Lower leg skin (tissue), 4 donors: ENCODE data around the gene MBD6. TPM values are rescaled to one million over a fixed set of nuclear protein-coding genes. Genes with fewer than 3 reads are reported as not detected.

Experiments
- DNase-seq, 2 donors: peaks; one replicate each; pipeline ENCODE4 v3.0.0-alpha.2; 2019; ENCODE audit warnings: low spot score in 2 of 2
- H3K4me3 ChIP-seq: fragments of 200-600 bp; sonication (generic); 2 replicates; pipeline ENCODE4 v1.5.1; 2017; ENCODE audit warnings: mild to moderate bottlenecking, low read depth; ENCODE audit not compliant: poor library complexity, severe bottlenecking
- POLR2A ChIP-seq, 2 donors: fragments of 450-650 bp; IDR thresholded peaks; one replicate each; pipeline ENCODE4 v1.6.1; 2016 to 2017; ENCODE audit warnings: antibody characterized with exemption in 2 of 2, mild to moderate bottlenecking in 1 of 2, moderate library complexity in 1 of 2
- WGBS, 2 donors: methylation state at CpG; one replicate each; pipeline ENCODE4 v1.1.5; 2018; 5-methylcytosine and 5-hydroxymethylcytosine counted together
- intact Hi-C: fragments of 100-400 bp; cut with DNase I; formaldehyde crosslinking; loops from one replicate; pipeline ENCODE4 v1.15.0; 2023; ENCODE audit warnings: low total_unique reads
- total RNA-seq, 4 donors: library from RNA; depleted of rRNA; stranded (reverse); fragments of >200 nt; gene quantifications; one replicate each; pipeline ENCODE4 v1.1.0, GENCODE V29; 2016
- TF ChIP-seq, protein P1 (sequence below), 3 donors: fragments of 450-650 bp; IDR thresholded peaks; one replicate each; pipeline ENCODE4 v1.5.1; 2016; ENCODE audit warnings: antibody characterized with exemption in 3 of 3, mild to moderate bottlenecking in 3 of 3, moderate library complexity in 2 of 3

The MBD6 gene
- total RNA-seq, 4 donors from 2014 or later = 13.8 to 50.4 (median 26.5) TPM

DNA sequence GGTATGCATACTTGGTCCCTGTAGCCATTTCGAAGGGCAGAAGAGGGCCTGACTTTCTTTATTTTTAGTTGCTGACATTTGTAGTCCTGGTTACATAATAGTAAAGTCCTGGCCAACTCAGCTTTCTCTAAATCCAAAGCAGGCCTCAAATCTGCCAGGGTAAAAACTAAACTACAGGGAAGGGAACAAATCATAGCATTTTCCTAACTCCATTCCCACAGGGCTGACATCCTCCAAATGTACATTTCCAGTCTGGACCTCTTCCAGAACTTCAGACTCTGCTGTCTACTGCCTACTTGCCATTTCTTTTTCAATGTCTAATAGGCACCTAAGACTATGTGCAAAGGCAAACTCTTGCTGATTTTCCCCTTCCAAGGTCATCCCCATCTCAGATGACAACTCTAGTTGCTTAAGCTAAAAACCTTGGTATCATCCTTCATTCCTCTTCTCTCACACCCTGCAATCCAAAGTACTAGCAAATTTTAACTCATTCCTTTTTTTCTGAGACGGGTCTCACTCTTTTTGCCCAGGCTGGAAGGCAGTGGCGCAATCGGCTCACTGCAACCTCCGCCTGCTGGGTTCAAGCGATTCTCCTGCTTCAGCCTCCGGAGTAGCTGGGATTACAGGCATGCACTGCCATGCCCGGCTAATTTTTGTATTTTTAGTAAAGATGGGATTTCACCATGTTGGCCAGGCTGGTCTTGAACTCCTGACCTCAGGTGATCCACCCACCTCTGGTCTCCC, 4.3 kb upstream of the MBD6 start:
- H3K4me3 ChIP-seq = no peak overlapping the region
- no peak for DNase-seq
- 59 to 60% methylated on average over 8 of the region's 8 CpGs for WGBS, 2 donors
- intact Hi-C loops = loop anchor here (5.0 kb wide), 1 partner anchor 1491 kb away; no protein-coding TSS in a partner anchor
- TF ChIP-seq POLR2A (IDR thresholded peaks at IDR 0.05) = no peak
- TF ChIP-seq, protein P1, sequence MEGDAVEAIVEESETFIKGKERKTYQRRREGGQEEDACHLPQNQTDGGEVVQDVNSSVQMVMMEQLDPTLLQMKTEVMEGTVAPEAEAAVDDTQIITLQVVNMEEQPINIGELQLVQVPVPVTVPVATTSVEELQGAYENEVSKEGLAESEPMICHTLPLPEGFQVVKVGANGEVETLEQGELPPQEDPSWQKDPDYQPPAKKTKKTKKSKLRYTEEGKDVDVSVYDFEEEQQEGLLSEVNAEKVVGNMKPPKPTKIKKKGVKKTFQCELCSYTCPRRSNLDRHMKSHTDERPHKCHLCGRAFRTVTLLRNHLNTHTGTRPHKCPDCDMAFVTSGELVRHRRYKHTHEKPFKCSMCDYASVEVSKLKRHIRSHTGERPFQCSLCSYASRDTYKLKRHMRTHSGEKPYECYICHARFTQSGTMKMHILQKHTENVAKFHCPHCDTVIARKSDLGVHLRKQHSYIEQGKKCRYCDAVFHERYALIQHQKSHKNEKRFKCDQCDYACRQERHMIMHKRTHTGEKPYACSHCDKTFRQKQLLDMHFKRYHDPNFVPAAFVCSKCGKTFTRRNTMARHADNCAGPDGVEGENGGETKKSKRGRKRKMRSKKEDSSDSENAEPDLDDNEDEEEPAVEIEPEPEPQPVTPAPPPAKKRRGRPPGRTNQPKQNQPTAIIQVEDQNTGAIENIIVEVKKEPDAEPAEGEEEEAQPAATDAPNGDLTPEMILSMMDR (IDR thresholded peaks at IDR 0.05) = no peak

DNA sequence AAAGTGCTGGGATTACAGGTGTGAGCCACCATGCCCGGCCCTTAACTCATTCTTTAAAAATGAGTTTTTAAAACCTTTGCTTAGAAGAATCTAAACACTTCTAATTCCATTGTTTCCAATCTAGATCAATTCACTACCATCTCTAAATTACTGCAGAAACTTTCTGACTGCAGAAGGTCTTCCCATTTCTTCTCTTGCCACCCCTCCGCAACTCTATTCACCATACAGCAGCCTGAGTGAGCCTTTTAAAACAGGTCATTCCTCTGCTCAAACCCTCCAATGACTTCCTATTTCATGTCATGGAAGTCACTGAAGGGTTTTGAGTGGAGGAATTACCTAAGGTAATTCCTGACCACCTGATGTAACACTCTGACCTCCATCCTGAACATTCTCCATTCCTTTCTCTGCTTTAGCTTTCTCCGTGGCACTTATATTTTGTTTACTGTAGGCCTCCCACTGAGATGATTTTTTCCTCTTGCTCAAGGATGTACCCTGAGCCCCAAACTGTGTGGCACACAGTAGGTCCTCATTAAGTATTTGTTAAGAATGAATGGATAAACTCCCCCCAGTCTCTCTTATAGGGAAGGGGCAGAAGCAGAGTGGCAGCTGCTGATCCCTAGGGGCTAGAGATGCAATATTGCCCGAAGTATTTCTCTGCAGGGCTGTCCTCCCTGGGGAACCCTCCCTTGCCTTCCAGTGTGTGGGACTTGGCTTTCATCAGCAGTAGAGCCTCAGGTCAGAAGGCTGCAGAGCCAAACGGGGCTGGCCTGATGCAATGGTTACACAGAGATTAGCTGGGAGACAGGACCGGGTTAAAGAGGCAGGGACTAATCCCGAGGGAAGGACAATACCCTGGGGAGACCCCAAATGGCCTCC, 3.5 kb upstream of the MBD6 start:
- TF ChIP-seq POLR2A (IDR thresholded peaks at IDR 0.05) = no peak
- TF ChIP-seq, protein P1 (IDR thresholded peaks at IDR 0.05) = no peak
- intact Hi-C loops = loop anchor here (5.0 kb wide), 1 partner anchor 1492 kb away; no protein-coding TSS in a partner anchor
- 25 to 26% methylated on average over 7 of the region's 7 CpGs for WGBS, 2 donors
- DNase-seq = peak; percentile 44 to 85
- H3K4me3 ChIP-seq = peak overlapping the region; percentile 85

DNA sequence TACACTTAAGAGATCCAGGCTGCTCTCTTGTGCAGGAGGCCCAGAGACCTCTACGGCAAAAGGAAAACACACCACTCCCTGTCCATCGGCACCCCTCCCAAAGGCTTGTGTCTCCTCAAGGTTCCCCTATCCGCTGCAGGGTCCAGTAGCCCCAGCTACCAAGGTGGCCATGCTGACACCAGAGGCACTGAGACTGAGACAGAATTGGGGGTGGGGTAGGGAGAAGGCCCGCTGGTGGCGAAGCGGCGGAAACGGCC, 2.9 kb upstream of the MBD6 start:
- peak overlapping the region; percentile 85 for H3K4me3 ChIP-seq
- 0% methylated on average over 8 of the region's 8 CpGs for WGBS, 2 donors
- DNase-seq = peak in 1 of 2 donors; percentile 47
- TF ChIP-seq POLR2A (IDR thresholded peaks at IDR 0.05) = no peak
- TF ChIP-seq, protein P1 (IDR thresholded peaks at IDR 0.05) = no peak
- intact Hi-C loops = loop anchor here (5.0 kb wide), 1 partner anchor 1492 kb away; no protein-coding TSS in a partner anchor

DNA sequence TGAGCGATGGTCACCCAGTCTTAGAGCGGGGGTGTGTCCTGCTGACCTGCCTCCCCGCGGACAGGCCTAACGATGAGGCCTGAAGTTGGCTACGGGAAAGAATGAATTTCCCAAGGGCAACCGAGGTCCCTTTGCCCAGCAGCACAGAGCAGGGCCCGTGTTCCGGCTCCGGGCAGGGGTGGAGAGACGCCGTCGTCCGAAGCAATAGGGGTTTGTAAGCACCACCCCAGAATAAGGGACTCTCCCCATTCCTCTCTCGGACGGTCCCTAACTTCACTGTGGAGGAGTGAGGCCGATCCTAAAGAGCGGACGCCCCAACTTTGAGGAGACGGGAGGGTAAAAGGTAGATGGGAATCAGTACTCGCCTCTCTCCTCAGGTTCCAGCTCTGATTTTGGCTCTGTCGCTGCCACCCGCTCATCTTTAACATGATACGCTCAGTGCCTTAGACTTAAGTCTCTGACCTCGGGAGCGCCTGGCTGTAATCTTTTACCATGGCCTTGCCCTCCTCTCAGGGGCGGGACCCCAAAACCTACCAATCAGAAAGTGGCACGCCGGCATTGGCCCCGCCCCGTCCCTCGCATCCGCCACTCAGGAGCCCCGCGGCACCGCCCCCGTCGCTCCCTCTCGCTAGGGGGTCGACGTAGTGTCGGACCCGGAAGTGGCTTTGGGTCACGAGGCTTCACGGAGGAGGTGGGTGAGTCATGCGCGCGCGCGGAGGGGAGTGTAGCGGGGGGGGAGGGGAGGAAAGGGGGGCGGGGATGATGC, 2.4 kb upstream of the MBD6 start, which contains the start of gene DDIT3:
Gene DDIT3 (minus strand): TSS at position 462 of the 766 bp plus-strand sequence. CDS start 3,108 bp downstream, outside the sequence.
- peak in 1 of 2 donors; percentile 99 for TF ChIP-seq POLR2A (IDR thresholded peaks at IDR 0.05)
- TF ChIP-seq, protein P1 (IDR thresholded peaks at IDR 0.05) = no peak
- 0% methylated on average over 35 to 41 of the region's 52 CpGs for WGBS, 2 donors
- peak; percentile 99 to 100 for DNase-seq
- peak within 1 kb of the TSS; percentile 85 for H3K4me3 ChIP-seq
- intact Hi-C loops = no loop called here

DNA sequence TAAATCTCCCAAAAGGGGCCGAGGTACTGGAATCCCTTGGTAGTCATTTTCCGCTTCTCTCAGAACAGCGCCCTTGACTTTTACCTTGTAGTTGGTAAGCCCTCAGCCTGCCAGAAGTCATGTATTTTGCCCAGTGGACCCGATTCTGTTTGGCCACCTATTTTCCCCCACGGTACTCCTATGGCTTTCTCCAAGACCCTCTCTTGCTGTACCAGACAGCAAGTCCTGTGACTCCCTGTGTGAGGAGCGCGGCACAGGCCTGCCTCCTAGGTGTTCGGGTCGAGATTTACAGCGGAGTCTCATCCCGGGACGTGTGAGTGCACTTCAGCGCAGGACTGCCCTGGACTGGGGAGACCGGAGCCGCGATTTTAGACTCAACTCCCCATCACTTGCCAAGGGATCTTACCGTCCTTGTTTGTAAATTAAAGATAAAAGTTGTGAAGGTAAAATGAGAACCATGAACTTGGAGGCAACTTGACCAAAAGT, 1.1 kb upstream of the MBD6 start:
- DNase-seq = peak; percentile 51 to 88
- 38 to 41% methylated on average over 17 of the region's 17 CpGs for WGBS, 2 donors
- H3K4me3 ChIP-seq = no peak overlapping the region
- intact Hi-C loops = no loop called here
- TF ChIP-seq, protein P1 (IDR thresholded peaks at IDR 0.05) = no peak
- TF ChIP-seq POLR2A (IDR thresholded peaks at IDR 0.05) = no peak
